GM19452 (cell line): ENCODE measurements around the gene SETBP1.

Experiments used
- ATAC-seq: cut with Tn5 transposase; IDR thresholded peaks from one replicate; pipeline ENCODE4 v1.9.1; 2021; ENCODE audit not compliant: unreplicated experiment

Gene SETBP1

GRCh38 chr18:45055811-45056210 lies 375.1 kb downstream of the SETBP1 start:
- ATAC-seq = no peak

GRCh38 chr18:45056926-45057325 lies 376.2 kb downstream of the SETBP1 start:
- no peak for ATAC-seq

GRCh38 chr18:45057955-45058600 lies 377.4 kb downstream of the SETBP1 start:
- no peak for ATAC-seq

GRCh38 chr18:45059695-45060094 lies 379.0 kb downstream of the SETBP1 start:
- no peak for ATAC-seq

- ATAC-seq = no peak
These were observed 379.4 kb downstream of the SETBP1 start for GRCh38 chr18:45060102-45060501.

GRCh38 chr18:45061359-45061758 lies 380.7 kb downstream of the SETBP1 start:
- no peak for ATAC-seq

GRCh38 chr18:45063246-45064038 lies 382.8 kb downstream of the SETBP1 start:
- ATAC-seq = no peak

GRCh38 chr18:45066210-45066609 lies 385.5 kb downstream of the SETBP1 start:
- no peak for ATAC-seq

- ATAC-seq = no peak
These were observed 386.2 kb downstream of the SETBP1 start for GRCh38 chr18:45066886-45067285.

- peak; percentile 52 for ATAC-seq
These were observed 387.9 kb downstream of the SETBP1 start for GRCh38 chr18:45068400-45069094.

- ATAC-seq = no peak
These were observed 388.9 kb downstream of the SETBP1 start for GRCh38 chr18:45069546-45069945.

GRCh38 chr18:45071956-45072355 lies 391.3 kb downstream of the SETBP1 start:
- ATAC-seq = no peak

- ATAC-seq = no peak
These were observed 392.9 kb downstream of the SETBP1 start for GRCh38 chr18:45073556-45073955.

- ATAC-seq = no peak
These were observed 401.0 kb downstream of the SETBP1 start for GRCh38 chr18:45081566-45082181.

GRCh38 chr18:45083226-45083855 lies 402.7 kb downstream of the SETBP1 start:
- ATAC-seq = no peak

- no peak for ATAC-seq
These were observed 403.5 kb downstream of the SETBP1 start for GRCh38 chr18:45084206-45084605.

- ATAC-seq = no peak
These were observed 405.4 kb downstream of the SETBP1 start for GRCh38 chr18:45085916-45086624.

GRCh38 chr18:45086777-45087176 lies 406.1 kb downstream of the SETBP1 start:
- ATAC-seq = no peak

GRCh38 chr18:45090526-45091140 lies 409.9 kb downstream of the SETBP1 start:
- ATAC-seq = no peak
